Stimulated activated CD8-positive, alpha-beta memory T cell treated with anti-CD3 and anti-CD28 coated beads, Interleukin-7, amount 100 ng/mL, for 48 hours (primary cell): ENCODE data around the gene IMMP2L.
A peak's percentile ranks its signal among the peaks of the same experiment; 100 is the strongest.
"Not testable (repeated sequence)": the region's sequence is repeated elsewhere in the genome, so short reads cannot be mapped to it uniquely, and the experiment has no call there.

Experiments used
- DNase-seq, 2 donors: peaks; one replicate each; pipeline ENCODE4 v3.0.0-alpha.2; 2020; ENCODE audit warnings: low read depth in 1 of 2; ENCODE audit errors: extremely low read depth in 1 of 2

IMMP2L gene

GRCh38 chr7:111510584-111511378 is 51.5 kb downstream of the IMMP2L start:
- no peak for DNase-seq

DNA sequence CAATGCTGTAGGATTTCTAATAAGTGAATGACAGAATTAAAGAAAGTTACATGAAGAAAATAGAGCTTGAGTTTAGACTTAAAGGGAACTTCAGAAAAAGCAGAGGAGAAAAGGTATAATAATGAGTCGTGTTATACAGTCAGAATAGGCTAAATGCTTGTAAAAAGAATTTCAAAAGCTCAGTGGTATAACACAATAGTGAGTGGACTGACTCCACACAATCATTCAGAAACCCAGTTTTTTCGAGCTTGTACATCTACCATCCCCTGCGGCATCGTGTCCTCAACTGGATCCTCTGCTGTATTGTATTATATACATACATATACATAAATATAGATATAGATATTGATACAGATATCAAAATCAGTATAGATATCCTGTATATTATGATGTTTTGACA is 52.2 kb downstream of the IMMP2L start:
- no peak for DNase-seq

GRCh38 chr7:111509288-111509687 is 53.0 kb downstream of the IMMP2L start:
- DNase-seq: no peak

GRCh38 chr7:111508387-111508786 is 53.9 kb downstream of the IMMP2L start:
- no peak for DNase-seq

DNA sequence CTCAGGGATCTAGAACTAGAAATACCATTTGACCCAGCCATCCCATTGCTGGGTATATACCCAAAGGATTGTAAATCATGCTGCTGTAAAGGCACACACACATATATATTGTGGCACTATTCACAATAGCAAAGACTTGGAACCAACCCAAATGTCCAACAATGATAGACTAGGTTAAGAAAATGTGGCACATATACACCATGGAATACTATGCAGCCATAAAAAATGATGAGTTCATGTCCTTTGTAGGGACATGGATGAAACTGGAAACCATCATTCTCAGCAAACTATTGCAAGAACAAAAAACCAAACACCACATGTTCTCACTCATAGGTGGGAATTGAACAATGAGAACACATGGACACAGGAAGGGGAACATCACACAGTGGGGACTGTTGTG is 56.9 kb downstream of the IMMP2L start:
- DNase-seq: not testable (repeated sequence)

GRCh38 chr7:111501799-111502198 is 60.5 kb downstream of the IMMP2L start:
- not testable (repeated sequence) for DNase-seq

DNA sequence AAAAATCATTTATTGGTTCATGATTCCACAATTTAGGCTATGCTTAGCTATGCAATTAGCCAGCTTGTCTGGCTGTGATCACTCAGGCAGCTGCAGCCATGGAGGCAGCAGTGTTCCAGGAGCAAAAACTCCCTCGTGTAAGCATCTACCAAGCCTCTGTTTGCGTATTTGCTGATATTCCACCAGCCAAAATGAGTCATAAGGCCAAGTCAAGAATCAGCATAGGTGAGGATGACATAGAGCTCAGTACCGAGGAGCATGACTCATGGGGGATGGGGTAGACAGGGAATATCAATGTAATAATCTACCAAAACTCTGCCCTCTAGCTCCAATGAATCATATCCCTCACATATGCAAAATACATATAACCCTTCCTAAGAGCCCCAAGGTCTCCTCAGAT is 63.3 kb downstream of the IMMP2L start:
- peak in 1 of 2 donors; percentile 7 for DNase-seq

GRCh38 chr7:111498391-111499007 is 63.8 kb downstream of the IMMP2L start:
- no peak for DNase-seq

DNA sequence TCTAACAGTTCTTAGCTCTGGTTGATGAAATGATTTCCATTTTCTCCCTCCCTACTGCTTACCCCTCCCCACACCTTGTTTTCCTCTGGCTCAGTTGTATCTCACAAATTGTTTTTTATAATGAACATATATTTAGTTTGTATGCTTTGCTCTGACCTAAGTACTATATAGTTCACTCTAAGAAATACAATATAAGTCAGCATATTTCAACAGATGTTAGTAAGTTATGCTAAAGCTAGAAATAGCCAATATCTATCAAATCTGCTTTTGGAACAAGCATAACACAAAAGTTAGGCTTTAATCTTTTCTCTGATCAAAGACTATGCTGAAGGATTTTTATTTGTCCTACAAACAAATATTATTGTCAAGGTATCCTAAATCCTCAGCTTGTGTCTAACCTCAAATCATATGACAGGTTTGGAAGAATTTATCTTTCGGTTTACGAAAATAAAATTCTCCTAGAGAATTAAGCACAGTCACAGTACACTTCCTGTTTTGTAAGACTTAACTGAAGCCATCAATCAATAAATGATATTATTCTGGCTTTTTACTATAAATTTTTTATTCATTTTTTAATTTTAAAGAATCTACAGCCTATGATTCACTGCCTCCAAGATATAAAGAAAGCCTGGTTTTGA is 67.0 kb downstream of the IMMP2L start:
- DNase-seq: no peak

DNA sequence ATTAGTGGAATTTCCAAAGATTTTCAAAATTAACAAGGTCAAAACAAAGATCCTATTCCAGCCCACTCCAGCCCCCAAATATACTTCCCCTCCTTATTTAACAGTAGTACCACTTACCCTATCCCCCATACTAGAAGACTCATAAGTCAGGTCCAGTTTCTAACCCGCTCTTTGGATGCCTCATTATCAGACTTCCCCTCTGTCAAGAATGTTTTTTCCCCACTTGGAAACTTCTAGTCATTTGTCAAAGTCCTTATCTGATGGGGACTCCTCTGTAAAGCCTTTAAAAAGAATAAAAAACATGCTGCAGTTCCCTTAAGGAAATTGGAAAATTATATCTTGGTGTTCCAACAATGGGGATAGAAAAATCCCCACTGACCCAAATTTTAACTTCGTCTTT is 70.1 kb downstream of the IMMP2L start:
- DNase-seq: no peak

- no peak for DNase-seq
Measured at GRCh38 chr7:111486472-111487142, 75.7 kb downstream of the IMMP2L start.

DNA sequence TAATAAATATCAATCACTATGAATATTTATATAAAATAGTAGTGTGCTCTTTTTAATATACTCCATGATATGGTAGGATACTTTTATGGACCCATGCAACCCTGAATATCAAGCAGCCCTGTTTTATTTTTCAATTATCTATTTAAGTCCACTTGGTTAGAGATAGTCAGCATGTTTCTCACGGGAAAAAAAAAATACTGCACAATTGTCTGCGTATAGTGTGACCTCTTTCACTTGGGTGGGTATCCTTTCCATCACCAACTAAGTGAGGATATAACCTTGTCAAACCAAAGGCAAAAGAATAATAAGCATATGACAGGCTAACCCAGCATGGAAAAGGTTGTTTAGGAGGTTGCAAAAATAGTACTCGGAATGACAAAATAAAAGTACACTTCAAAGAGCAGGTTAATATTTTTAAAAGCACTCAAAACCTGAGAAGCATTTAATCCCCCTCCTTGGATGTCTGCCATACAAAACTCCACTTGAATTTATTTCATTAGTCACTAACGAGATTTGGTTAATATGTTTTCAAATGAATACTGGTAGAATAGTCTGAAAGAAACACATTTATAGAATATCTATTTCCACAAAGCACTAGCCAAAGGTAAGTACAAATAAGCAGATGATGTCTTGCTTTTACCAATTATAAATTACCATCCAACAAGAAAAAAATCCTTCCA is 76.5 kb downstream of the IMMP2L start:
- DNase-seq: no peak

GRCh38 chr7:111483078-111483477 is 79.2 kb downstream of the IMMP2L start:
- no peak for DNase-seq

GRCh38 chr7:111477462-111478225 is 84.6 kb downstream of the IMMP2L start:
- DNase-seq: no peak

- DNase-seq: no peak
Measured at GRCh38 chr7:111476586-111477293, 85.6 kb downstream of the IMMP2L start.

- DNase-seq: no peak
Measured at GRCh38 chr7:111475959-111476358, 86.3 kb downstream of the IMMP2L start.

DNA sequence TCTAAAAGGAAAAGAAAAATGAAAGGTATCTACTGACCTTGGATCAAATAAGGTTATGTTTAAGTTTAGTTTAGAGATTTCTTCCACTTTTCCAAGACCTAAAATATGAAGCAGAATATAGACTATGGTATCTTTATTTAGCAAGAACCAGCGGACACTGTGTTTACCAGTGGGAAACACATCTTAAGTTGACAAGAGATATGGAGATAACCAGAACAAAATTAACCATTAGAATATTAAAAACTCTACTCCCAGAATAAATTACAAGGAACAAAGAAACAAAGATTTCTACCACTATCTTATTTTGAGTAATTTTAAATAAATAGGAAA is 86.9 kb downstream of the IMMP2L start:
- DNase-seq: no peak

- DNase-seq: no peak
Measured at GRCh38 chr7:111474723-111475418, 87.4 kb downstream of the IMMP2L start.
